DOHH2 (cell line): Measurements from ENCODE around the gene OXCT2.
"Not testable (repeated sequence)": the region's sequence is repeated elsewhere in the genome, so short reads cannot be mapped to it uniquely, and the experiment has no call there.

Source experiments
- H3F3A ChIP-seq: fragments of 200-600 bp; sonication (generic), shearing (Covaris generic); 2 replicates; pipeline ENCODE4 v1.6.0; 2016; ENCODE audit warnings: antibody characterized with exemption, mild to moderate bottlenecking; ENCODE audit not compliant: control insufficient read depth, insufficient read depth
- H3K27ac ChIP-seq: fragments of 200-600 bp; sonication (generic); 2 replicates; pipeline ENCODE4 v1.5.1; 2014; ENCODE audit warnings: low read depth, mild to moderate bottlenecking, low read length, moderate library complexity
- H3K27me3 ChIP-seq: fragments of 200-600 bp; sonication (generic); 2 replicates; pipeline ENCODE4 v1.6.1; 2014; ENCODE audit warnings: mild to moderate bottlenecking, low read length, mixed read lengths; ENCODE audit not compliant: control insufficient read depth
- H3K36me3 ChIP-seq: fragments of 200-600 bp; sonication (generic); 2 replicates; pipeline ENCODE4 v1.6.1; 2014; ENCODE audit warnings: mild to moderate bottlenecking, low read length, moderate library complexity, mixed read lengths; ENCODE audit not compliant: control insufficient read depth
- H3K4me1 ChIP-seq: fragments of 200-600 bp; sonication (generic); 2 replicates; pipeline ENCODE4 v1.6.1; 2014; ENCODE audit warnings: mild to moderate bottlenecking, low read length, mixed read lengths; ENCODE audit not compliant: control insufficient read depth
- H3K4me2 ChIP-seq: fragments of 200-600 bp; sonication (generic); 2 replicates; pipeline ENCODE4 v1.6.0; 2014; ENCODE audit warnings: mild to moderate bottlenecking, low read length, moderate library complexity
- H3K4me3 ChIP-seq: fragments of 200-600 bp; sonication (generic); 2 replicates; pipeline ENCODE4 v1.5.1; 2014; ENCODE audit warnings: mild to moderate bottlenecking, low read length, mixed read lengths
- H3K79me2 ChIP-seq: fragments of 200-600 bp; sonication (generic); 2 replicates; pipeline ENCODE4 v1.6.1; 2014; ENCODE audit warnings: mild to moderate bottlenecking, low read length, mixed read lengths; ENCODE audit not compliant: control insufficient read depth
- H3K9me2 ChIP-seq: fragments of 200-600 bp; sonication (generic); replicated peaks from 2 replicates; pipeline ENCODE4 v1.6.1; 2014; ENCODE audit warnings: mild to moderate bottlenecking, low read length, mixed read lengths; ENCODE audit not compliant: control insufficient read depth
- H3K9me3 ChIP-seq: fragments of 200-600 bp; sonication (generic); 2 replicates; pipeline ENCODE4 v1.6.1; 2014; ENCODE audit warnings: antibody characterized with exemption, low read length, mixed read lengths; ENCODE audit not compliant: control insufficient read depth, insufficient read depth
- H4K20me1 ChIP-seq: fragments of 200-600 bp; sonication (generic); 2 replicates; pipeline ENCODE4 v1.6.0; 2014; ENCODE audit warnings: low read depth, mild to moderate bottlenecking, antibody characterized with exemption, low read length, moderate library complexity; ENCODE audit not compliant: control insufficient read depth, insufficient read depth

The OXCT2 gene

DNA sequence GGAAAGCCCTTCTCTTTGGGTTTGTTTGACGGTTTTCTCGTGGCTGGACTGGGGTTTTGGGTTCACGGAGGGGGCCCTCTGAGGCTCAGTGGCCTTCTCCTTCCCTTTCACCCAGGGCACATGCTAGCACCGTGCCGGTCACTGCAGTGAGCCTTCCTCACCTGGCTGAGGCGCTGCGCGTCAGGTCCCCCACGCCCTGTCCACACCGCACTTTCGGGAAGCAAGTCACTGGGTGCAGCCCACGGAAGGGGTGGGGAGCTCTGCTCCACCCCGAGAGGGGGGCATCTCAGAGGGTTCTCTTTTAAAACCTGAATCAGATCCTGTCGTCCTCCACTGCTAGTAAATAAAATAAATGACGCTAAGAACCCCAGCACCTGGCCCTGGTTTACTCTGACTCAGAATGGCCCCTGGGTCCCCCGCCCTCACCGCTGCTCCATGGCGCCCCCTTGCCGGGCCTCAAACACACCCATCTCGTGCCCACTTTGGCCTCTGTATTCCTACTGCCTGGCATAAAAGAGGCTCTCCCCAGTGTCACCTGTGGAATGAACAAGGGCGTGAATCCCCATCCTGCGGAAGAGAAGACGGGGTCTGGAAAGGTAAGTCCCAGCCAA is 2.3 kb upstream of the OXCT2 start:
- not testable (repeated sequence) for H3K79me2 ChIP-seq, H3K27me3 ChIP-seq, H3K27ac ChIP-seq, H3F3A ChIP-seq, H3K4me2 ChIP-seq, H4K20me1 ChIP-seq, H3K9me2 ChIP-seq, H3K36me3 ChIP-seq, H3K4me3 ChIP-seq, H3K9me3 ChIP-seq
- H3K4me1 ChIP-seq: peaks cover 15% of the 10 kb centered on the region

DNA sequence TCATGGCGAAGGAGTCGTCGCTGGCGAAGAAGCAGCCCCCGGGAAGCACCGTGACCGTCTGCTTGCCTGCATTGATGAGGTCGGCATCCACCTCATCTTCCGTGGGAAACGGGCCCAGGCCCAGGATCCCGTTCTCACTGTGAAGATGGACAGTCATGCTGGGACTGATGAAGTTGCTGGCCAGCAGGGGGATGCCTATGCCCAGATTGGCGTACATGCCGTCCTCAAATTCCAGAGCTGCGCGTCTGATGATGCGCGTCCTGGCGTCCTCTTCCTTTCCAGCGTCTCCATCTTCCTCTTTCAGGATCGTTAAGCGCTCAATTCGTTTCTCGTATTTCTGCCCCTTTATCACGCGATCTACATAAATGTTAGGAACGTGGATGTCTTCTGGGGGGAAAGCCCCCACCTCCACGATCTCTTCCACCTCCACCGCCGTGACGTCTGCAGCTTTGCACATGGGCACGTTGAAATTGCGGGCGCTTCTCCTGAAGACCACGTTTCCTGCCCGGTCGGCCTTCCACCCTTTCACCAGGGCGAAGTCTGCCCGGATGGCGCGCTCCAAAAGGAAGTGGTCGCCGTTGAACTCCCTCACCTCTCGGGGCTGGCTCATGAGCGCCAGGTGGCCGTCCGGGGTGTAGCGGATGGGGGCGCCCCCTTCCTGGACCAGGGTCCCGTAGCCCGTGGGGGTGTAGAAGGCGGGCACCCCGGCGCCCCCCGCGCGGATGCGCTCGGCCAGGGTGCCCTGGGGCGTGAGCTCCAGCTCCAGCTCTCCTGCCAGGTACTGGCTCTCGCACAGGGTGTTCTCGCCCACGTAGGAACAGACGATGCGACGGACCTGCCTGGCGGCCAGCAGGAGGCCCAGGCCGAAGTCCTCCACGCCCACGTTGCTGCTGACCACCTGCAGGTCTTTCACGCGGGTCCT is 787 bp downstream of the OXCT2 start:
- not testable (repeated sequence) for H3K27me3 ChIP-seq, H3K9me3 ChIP-seq, H3K4me3 ChIP-seq, H3K9me2 ChIP-seq, H3K79me2 ChIP-seq, H3K4me2 ChIP-seq, H3K36me3 ChIP-seq, H3K4me1 ChIP-seq, H3F3A ChIP-seq, H4K20me1 ChIP-seq, H3K27ac ChIP-seq

DNA sequence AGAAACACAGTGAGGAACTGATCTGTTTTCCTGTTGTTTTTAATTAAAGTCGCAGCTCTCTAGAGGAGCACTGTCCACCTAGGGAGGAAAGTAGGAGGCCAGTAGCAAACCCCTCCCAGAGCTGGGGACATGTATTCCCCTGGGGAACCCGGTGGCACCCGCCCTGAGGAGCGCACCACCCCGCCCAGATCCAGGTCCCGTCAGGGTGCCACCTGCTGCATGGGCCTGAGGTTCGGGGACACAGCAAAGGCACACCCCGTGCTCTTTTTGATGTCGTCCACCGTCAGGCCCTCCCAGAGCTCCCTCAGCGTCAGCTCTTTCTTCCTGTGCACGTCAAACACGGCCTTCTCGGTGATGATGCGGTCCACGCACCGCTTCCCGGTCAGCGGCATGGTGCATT is 1.6 kb downstream of the OXCT2 start:
- H3K9me2 ChIP-seq, H3F3A ChIP-seq, H3K4me3 ChIP-seq, H3K36me3 ChIP-seq, H3K27ac ChIP-seq, H4K20me1 ChIP-seq, H3K79me2 ChIP-seq, H3K4me2 ChIP-seq, H3K27me3 ChIP-seq, H3K4me1 ChIP-seq, H3K9me3 ChIP-seq: not testable (repeated sequence)

DNA sequence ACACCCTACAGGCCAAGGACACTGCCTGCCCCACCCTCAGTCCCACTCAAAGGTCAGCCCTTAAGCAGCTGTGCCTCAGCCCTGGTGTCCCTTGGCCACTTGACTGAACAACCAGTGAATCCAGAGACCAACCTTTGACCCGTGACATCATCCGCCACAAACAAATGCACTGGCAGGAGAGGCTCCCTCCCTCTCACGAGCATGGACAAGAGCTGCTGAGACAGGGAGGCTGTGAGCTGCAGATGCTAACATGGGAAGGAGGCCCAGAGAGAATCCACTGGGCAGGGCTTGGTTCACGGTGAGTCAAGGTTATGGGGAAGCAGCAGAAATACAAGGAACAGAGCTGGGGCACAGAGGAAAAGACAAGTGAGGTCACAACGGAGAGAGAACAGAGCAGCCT is 4.7 kb downstream of the OXCT2 start:
- H3K9me3 ChIP-seq, H3K4me3 ChIP-seq, H3F3A ChIP-seq, H3K27ac ChIP-seq, H3K36me3 ChIP-seq, H3K79me2 ChIP-seq, H4K20me1 ChIP-seq, H3K4me1 ChIP-seq, H3K4me2 ChIP-seq, H3K27me3 ChIP-seq, H3K9me2 ChIP-seq: not testable (repeated sequence)

DNA sequence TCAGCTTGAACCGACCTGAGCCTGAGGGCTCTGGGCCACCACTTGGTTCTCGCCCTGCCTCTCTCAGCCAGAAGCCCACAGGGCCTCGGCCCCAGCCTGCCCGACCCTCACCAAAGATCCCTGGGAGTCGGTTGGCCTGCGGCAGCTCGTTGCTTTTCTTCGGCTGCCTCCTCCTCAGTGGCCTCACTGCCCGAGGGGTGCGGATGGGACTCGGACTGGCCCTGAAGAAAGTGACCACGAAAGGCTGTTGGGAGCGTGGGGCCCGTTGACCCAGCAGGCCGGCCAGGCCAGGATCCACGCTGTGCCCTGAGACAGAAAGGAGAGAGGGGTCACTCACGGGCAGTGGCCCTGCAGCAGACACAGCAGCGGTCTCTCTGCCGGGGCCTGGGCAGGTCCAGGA is 6.6 kb downstream of the OXCT2 start:
- not testable (repeated sequence) for H3K4me3 ChIP-seq, H3K4me1 ChIP-seq, H3K79me2 ChIP-seq, H3K9me3 ChIP-seq, H3K27ac ChIP-seq, H3K9me2 ChIP-seq, H3K27me3 ChIP-seq, H3K36me3 ChIP-seq, H4K20me1 ChIP-seq, H3K4me2 ChIP-seq, H3F3A ChIP-seq

DNA sequence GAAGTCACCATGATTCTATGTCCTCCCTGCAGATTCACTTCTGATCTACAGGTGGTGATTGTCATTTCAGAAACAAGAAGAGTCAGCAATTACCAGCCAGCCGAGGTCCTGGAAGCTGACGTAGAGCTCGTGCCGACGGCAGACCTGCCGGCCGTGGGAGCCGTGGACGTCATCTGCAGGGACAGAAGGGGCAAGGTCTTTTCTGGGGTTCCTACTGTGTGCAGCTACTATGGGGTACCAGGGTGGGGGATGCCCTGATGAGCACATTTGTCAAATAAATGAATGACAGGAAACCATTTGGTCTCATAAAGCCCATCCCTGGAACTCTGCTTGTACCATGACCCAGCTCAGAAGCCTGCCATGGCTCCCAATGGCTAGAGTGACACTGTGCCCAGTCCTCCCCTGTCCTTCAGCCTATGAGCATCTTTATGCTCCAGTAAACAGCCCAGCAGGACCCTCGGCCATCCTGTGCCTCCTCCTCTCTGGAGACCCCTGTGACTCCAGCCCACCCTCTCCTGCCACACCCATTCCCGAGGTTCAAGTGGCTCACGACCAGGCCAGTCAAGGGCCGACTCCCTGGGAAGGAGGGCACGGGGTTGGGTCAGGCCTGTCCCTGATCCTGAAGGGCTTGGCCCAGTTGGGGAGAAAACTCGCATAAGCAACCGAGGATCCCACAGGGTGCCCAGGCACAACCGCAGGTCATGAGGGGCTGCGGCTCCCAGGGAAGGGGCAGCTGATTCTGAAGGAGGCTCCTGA is 7.4 kb downstream of the OXCT2 start:
- not testable (repeated sequence) for H3K9me2 ChIP-seq, H3K27me3 ChIP-seq, H4K20me1 ChIP-seq, H3K4me3 ChIP-seq, H3K9me3 ChIP-seq, H3K36me3 ChIP-seq, H3F3A ChIP-seq, H3K27ac ChIP-seq, H3K4me2 ChIP-seq, H3K4me1 ChIP-seq, H3K79me2 ChIP-seq
